ENCODE measurements around the gene SMOC1.

DNA sequence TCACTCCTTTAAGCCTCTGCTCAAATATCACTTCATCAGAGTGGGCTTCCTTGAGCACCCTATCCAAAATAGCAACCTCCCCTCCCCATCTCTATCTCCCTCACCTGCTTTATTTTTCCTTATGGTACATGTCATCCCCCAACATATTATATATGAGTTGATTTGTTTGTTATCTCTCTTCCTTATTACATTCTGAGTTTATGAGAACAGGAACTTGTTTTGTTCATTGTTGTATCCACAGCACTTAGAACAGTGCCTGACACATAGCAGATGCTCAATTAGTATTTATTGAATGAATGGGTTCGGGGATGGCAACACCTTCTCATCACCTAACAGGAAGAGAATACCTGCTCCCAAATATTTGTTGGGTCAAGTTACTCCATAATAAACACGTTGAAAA, 24.6 kb upstream of the SMOC1 start:
- TF ChIP-seq, protein P1, sequence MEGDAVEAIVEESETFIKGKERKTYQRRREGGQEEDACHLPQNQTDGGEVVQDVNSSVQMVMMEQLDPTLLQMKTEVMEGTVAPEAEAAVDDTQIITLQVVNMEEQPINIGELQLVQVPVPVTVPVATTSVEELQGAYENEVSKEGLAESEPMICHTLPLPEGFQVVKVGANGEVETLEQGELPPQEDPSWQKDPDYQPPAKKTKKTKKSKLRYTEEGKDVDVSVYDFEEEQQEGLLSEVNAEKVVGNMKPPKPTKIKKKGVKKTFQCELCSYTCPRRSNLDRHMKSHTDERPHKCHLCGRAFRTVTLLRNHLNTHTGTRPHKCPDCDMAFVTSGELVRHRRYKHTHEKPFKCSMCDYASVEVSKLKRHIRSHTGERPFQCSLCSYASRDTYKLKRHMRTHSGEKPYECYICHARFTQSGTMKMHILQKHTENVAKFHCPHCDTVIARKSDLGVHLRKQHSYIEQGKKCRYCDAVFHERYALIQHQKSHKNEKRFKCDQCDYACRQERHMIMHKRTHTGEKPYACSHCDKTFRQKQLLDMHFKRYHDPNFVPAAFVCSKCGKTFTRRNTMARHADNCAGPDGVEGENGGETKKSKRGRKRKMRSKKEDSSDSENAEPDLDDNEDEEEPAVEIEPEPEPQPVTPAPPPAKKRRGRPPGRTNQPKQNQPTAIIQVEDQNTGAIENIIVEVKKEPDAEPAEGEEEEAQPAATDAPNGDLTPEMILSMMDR (IDR thresholded peaks at IDR 0.05) = no peak
- no peak for TF ChIP-seq EZH2 (IDR thresholded peaks at IDR 0.05)
- TF ChIP-seq EZH2phosphoT487 (IDR thresholded peaks at IDR 0.05) = no peak
